HG03354 (cell line): ENCODE measurements around the gene SLC9A7.

Source experiments
- ATAC-seq: cut with Tn5 transposase; IDR thresholded peaks from one replicate; pipeline ENCODE4 v1.9.1; 2021; ENCODE audit warnings: mild to moderate bottlenecking; ENCODE audit not compliant: unreplicated experiment, poor library complexity, severe bottlenecking

The SLC9A7 gene

DNA sequence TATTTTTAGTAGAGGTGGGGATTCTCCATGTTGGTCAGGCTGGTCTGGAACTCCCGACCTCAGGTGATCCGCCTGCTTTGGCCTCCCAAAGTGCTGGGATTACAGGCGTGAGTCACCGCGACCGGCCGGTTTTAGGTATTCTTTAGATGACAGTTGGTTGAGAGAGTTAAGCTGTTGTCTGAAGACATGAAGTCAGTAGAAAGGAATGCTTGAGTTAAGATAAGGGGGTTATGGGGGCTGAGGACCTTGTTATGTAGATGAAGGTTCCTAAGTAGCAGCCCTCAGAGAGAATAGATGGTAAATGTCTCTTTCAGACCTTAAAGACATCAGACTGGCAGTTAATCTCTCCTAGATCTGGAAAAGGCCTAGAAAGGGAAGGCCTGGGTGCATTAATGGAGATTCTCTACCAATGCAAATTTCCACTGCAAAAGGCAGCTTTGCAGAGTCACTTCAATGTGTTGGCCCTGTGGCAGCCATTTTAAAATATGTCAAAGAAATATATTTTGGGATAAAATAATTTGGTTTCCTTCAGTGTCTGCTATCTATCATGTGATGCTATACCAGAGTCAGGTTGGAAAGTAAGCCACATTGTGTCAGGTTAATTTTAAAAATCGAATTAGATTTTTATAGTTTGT lies 207.3 kb downstream of the SLC9A7 start:
- ATAC-seq, result no peak

DNA sequence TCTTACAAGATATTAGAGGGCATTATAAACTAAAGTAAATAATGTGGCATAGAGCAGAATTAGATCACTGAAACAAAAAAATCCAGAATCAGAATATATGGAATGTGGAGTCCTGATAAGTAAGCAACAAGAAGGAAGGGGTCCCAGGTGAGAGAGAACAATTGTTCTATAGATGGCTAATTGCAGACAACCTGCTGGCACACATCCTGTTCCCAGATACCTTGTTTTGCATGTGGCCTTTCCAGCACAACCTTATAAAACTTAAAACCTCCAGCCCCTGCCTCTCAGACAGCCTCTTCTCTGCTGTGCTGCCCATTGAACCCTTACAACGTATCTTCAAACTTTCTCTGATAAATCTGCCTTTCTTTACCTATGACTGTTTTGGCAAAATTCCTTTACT lies 209.0 kb downstream of the SLC9A7 start:
- ATAC-seq, result no peak
